ENCODE measurements around the gene RNF40.

Gene RNF40

DNA sequence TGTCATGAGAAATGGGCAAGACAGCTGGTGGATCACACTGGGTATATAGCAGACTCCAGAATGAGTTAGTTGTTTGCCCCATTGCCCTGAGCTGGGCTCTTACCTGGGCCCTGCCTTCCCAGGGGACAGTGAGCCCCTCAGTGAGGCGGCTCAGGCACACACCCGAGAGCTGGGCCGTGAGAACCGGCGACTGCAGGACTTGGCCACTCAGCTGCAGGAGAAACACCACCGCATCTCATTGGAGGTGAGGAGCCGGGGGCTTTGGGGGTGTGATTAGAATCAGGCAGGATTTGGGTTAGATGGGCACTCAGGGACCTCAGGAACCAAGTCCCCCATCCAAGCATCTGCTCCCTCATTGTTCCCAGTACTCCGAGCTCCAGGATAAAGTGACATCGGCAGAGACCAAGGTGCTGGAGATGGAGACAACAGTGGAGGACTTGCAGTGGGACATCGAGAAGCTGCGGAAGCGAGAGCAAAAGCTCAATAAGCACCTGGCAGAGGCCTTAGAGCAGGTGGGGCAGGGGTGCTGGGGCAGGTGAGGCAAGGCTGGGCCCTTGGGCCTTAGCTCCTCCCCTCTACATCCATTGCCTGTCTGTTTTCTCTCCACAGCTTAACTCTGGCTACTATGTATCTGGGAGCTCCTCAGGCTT, 2.8 kb downstream of the RNF40 start:
- DNase-seq, result no peak

DNA sequence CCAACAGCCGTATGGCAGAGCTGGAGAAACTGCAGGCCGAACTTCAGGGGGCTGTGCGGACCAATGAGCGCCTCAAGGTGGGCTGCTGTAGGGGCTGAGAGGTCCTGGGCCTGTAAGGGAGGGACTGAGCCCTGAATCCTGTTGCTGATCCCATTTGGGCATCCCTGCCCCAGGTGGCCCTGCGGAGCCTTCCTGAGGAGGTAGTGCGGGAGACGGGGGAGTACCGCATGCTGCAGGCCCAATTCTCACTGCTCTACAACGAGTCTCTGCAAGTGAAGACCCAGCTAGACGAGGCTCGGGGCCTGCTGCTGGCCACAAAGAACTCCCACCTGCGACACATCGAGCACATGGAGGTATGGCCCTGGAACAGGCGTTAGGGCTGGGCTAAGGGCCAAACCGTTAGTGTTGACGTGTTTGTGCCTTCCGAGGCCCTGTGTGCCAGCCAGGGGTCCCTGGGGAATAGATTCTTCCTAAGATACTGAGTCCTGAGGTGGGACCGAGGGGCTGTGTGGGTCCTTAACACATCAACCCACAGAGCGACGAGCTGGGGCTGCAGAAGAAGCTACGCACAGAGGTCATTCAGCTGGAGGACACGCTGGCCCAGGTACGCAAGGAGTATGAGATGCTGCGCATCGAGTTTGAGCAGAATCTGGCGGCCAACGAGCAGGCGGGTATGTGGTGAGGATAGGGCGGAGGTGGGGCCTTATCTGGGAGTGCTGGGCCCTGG, 4.2 kb downstream of the RNF40 start:
- DNase-seq, result no peak

DNA sequence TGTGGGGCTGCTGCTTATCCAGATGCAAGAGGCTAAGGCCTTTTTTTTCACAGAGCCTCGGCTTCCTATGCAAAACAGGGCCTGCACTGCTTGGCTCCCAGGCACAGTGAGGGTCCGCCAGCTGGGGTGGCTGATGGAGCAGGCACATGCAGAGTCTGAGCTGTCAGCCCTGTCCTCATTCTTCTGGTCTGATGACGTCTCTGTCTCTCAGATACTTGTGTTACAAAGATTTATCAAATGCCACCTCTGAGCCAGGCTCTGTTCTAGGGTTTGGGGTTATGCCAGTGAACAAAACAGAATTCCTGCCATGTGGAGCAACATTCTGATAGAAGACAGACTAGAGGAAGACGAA, 4.8 kb downstream of the RNF40 start:
- DNase-seq, result no peak

DNA sequence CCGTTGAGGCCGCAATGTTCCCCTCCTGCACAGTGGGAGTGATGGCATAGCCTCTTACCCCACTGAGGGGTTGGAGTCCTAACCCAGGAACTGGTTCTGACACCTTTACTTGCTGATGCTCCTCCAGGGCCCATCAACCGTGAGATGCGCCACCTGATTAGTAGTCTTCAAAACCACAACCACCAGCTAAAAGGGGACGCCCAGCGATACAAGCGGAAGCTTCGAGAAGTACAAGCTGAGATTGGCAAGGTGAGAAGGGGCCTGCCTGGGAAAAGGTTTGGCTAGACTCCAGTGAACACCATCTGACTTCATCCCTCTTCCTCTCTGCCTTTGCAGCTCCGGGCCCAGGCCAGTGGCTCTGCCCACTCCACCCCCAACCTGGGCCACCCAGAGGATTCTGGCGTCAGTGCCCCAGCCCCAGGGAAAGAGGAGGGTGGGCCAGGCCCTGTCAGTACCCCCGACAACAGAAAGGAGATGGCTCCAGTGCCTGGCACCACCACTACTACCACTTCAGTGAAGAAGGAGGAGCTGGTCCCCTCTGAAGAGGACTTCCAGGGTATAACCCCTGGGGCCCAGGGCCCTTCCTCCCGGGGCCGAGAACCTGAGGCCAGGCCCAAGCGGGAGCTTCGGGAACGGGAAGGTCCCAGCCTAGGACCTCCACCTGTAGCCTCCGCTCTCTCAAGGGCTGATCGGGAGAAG, 5.8 kb downstream of the RNF40 start:
- no peak for DNase-seq

DNA sequence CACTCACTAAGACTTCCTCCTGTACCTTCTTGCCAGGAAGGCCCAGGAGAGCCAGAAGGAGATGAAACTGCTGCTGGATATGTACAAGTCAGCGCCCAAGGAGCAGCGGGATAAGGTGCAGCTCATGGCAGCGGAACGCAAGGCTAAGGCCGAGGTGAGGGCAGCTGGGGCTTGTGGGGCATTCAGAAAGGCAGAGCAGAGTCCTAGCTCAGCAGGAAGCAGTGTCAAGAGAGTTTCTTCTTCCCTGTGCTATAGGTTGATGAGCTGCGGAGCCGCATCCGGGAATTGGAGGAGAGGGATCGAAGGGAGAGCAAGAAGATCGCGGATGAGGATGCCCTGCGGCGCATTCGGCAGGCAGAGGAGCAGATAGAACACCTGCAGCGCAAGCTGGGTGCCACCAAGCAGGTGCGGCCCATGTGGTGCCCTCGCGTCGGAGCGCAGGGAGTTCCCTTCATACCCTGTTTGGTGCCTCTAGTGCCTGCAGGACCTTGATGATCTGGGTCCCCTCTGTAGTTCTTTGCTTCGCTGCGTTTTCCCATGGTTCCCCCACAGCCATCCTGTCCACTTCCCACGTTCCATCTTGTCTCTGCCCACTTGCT, 6.6 kb downstream of the RNF40 start:
- DNase-seq, result no peak

DNA sequence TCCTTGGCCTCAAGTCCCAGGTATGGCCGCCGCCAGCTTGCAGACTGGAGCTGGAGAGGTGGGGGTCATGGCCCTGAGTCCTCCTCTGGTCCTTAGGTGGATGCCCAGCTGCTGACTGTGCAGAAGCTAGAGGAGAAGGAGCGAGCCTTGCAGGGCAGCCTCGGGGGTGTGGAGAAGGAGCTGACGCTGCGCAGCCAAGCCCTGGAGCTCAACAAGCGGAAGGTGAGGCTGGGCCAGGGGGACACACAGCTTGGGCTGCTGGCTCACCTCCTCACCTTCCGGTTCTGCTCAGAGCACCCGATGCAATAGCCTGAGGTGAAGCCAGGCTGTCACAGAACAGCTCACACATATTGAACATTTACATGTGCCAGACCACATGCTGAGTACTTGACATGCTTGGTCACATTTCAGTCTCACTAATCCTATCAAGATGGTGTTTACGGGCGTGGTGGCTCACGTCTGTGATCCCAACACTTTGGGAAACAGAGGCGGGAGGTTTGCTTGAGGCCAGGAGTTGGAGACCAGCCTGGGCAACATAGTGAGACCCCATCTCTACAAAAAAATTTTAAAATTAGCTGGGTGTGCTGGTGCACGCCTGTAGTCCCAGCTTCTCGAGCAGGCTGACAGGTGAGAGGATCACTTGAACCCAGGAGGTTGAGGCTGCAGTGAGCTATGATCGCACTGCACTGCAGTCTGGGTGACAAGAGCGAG, 7.4 kb downstream of the RNF40 start:
- DNase-seq, result no peak

DNA sequence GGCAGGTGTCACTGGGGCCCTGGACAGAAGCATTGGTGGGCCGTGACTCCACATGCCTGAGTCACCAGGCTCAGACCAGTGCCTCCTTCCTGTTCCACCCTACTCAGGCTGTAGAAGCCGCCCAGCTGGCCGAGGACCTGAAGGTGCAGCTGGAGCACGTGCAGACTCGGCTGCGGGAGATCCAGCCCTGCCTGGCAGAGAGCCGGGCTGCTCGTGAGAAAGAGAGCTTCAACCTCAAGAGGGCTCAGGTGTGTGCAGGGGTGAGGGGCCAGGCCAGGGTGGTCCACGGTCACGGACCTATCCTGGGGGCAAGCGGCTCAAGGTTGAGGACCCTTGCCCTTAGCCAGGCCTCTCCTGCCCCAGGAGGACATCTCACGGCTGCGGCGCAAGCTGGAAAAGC, 9.6 kb downstream of the RNF40 start:
- DNase-seq, result no peak

DNA sequence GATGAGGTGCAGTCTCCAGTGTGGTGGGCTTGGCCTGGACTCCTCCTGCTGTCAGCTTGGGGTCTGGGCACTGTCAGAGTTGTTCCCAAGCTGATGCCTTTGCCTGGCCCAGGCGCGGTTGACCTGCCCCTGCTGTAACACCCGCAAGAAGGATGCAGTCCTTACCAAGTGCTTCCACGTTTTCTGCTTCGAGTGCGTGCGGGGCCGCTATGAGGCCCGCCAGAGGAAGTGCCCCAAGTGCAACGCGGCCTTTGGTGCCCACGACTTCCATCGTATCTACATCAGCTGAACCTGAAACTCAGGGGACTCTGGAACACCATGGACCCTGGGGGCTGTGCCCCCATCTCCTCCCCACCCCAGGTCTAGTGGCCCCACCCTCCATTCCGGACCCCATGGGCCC, 11.7 kb downstream of the RNF40 start:
- no peak for DNase-seq

DNA sequence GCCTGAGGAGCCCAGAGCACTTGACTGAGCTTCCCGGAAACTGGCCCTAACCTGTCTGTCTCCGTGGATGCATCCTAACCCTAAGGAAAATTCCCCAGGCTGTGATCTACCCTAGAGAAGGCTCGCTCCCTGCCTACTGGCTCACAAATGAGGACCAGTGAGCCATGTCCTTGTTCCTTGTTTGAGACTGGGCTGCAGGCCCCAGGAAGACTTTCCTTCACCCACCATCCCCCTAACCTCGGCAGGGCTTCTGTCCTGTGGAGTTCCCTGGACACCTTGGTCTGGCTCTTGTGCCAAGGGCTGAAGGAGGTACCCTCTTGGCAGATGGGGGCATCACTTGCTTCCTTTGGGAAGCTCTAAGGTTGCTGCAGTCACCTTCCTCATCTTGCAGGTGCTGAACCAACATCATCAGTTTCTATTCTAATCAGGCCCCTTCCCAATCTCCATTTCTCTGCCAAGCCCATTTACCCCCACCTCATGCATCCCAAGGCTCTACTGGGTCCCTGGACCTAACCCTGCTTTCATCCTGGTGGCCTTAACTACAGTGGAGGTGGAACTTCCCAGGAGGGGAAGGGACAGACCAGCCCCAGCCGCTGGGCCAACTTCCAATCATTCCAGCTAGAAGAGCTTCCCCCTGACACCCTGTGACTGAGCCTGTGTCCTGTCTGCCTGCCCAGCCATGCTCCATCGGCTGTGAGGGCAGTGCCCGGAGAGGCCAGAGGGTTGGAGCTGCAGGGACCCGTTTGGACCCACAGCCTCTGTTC, 12.4 kb downstream of the RNF40 start:
- no peak for DNase-seq

DNA sequence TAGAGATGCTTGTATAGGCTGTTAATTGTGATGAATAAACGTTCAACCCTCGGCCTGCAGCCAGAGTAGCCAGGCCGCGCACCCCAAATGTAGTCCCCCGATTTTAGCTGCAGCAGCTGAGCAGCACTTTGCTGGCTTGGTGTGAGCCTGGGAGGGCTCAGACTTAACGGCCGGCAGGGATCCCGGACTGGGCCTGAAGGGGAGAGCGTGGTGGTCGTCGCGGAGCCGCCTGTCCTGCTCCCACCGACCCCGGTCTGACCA, 12.9 kb downstream of the RNF40 start:
- no peak for DNase-seq

DNA sequence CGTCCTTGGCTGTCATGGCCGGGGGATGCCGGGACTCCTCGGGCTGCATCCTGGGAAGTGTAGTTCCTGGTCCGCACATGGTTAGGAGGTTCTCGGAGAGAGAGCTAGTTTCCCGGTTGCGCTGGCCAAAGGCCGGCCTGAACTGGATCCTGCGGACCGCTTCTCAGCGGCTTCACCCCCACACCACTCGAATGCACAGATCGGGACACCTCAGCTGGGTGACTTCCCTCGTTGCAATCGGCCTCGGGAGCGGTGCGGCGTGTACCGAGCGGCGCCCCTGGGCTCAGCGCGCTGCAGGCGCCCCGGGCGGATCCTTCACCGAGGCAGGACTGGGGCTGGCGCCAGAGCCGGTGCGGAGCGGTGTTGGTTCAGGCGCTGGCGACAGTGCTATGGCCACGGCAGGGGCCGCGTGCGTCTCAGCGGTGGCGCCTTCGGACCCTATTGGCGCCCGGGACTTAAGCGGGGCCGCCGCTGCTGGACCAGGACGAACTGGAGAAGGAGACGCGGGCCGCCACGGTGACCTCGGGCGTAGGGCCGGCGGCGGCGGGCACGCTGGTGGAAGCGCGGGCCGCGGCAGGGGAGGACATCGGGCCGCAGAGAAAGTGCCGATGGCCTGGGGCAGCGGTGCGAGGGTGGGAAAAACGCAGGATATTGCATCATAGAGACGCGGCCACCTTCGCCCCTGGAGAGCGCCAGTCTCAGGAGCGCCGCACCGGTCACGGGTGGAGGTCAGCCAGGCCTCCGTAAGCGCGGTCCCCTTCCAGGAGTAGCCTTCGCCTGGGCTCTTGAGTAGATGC, 13.5 kb downstream of the RNF40 start:
- DNase-seq, result no peak

DNA sequence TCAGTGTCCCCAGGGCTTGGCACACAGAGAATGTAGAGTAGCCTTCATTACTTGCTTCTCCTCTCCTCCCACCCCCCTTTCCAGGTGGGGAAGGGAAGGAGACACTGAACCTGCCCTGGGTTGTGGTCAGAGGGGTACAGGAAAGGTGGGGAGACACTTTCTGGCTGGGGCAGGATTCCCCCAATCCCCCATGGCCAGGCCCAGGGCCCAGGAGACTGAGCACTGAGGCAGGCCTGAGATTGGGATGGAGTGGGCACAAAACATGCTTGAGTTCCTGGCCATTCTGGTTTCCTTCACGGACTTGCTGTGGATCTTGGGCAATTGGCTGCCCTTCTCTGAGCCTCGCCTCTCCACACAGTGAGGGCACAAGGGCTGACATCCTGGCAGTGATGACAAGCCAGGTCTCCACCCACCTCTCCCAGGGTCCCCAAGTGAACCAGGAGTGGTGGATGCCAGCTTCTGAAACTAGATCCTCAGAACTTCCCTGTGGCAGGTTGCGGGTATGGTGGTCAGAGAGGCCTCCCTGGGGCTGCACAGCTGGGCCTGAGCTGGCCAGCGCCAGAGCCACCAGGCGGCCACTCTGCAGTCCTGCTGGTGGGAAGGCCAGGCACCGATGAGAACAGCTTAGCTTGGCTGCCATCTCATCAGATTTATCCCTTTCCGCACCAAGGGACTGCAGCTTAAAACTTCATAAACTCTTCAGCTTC, 15.6 kb downstream of the RNF40 start:
- no peak for DNase-seq

DNA sequence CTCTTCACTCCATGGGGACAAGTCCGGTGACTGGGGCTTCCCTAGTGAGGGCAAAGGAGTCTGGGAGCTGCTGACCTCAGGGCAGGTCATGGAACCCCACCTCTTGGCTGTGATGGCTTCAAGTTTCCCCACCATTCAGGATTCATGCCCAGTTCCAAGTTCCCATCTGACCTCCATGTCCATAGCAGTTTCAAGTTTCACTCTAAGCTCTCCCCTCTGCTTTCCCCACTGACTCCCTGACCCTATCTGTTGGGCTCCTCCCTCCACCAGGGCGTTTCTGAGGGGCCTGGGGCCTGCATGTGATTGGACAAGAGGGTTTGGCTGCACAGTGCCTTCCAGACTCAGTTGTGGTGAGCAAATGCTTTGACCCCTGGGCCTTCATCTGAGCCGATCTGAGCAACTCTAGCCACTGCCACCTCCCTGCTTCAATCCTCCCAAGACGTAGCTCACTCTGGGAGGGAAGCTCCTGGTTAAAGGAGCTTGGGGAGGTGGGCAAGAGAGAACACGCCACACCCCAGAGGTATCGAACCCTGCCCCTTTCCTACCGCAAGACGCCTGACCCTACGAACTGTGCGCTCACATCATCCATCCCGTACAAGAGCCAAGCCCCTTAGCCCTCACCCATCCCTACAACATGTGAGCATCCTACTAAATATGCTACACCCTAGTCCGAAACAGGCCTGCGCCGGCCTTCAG, 16.6 kb downstream of the RNF40 start:
- no peak for DNase-seq

DNA sequence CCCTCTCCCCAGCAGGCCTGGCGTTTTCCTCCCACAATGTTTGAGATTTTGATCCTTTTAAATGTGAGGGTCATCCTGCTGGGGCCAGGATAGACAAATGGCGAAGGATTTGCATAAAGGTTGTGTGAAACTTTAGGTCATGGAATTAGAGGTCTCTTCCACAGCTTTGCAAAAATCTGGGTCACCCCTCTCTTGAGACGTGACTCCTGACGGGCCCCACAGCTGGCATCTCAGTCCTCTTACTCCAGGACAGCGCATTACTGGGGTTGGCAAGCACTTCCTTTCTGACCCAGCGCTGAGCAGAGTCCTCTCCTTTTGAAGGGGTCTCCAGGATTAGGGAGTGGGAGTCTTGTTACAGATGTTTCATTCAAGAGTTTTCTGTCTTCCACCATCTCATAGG, 17.5 kb downstream of the RNF40 start:
- DNase-seq, result no peak

DNA sequence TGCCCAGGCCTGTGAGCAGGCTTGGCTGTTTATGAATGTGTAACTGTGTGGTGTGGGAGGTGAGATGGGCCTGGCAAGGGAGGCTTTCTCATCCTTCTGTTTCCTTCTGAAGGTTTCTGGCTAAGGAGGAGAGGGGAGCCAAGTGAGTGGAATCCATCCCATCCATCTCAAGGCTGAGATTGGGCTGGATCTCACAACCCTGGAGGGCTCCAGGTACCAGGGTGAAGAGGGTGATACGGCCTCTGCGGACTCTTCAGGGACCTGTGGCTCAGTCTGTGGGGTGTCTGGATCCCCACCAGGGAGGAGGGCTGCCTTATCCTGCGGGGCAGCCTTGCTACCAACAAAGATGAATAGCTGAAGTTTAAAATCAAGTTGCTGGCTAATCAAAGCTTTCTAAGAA, 17.9 kb downstream of the RNF40 start:
- no peak for DNase-seq

DNA sequence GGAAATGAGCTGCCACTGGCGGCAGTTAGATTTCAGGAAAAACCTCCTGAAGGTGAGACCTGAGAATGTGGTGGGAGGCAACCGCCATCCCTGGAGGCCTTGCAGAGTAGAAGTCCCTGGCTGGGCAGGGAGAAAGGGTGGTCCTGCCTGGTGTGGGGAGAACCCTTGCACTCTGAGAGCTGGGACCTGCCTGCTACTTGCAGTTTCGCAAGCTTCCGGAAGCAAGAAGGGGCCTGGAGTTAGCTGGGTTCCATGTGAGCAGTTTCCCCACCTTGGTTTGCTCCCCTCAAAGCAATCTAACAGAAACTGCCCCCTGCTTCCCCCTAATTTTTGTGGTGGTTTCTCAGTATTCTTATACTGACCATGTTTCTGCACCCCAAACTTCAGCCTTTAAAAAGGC, 18.4 kb downstream of the RNF40 start:
- DNase-seq, result no peak

DNA sequence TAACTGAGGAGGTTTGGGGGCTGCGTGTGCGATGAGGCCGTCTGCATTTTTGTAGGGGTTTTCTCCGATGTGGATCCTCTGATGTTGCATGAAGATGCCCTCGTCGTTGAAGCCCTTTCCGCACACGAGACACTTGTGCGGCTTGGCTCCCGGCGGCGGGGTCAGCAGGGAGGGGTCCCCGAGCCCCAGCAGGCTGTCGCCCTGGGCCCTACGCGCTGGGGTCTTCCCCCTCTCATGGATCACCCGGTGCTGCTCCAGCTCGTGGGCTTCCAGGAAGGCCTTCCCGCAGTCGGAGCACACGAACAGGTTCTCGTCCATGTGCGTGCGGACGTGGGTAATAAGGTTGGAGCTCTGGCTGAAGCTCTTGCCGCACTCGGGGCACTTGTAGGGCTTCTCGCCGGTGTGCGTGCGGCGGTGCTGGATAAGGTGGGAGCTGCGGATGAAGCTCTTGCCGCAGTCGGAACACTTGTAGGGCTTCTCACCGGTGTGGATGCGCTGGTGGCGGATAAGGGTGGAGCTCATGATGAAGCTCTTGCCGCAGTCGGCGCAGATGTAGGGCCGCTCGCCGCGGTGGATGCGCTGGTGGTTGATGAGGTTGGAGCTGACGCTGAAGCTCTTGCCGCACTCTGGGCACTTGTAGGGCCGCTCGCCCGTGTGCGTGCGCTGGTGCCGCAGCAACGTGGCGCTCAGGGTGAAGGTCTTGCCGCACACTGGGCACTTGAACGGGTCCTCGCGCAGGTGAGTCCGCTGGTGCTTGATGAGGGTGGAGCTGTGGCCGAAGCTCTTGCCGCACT, 20.6 kb downstream of the RNF40 start:
- DNase-seq, result no peak

DNA sequence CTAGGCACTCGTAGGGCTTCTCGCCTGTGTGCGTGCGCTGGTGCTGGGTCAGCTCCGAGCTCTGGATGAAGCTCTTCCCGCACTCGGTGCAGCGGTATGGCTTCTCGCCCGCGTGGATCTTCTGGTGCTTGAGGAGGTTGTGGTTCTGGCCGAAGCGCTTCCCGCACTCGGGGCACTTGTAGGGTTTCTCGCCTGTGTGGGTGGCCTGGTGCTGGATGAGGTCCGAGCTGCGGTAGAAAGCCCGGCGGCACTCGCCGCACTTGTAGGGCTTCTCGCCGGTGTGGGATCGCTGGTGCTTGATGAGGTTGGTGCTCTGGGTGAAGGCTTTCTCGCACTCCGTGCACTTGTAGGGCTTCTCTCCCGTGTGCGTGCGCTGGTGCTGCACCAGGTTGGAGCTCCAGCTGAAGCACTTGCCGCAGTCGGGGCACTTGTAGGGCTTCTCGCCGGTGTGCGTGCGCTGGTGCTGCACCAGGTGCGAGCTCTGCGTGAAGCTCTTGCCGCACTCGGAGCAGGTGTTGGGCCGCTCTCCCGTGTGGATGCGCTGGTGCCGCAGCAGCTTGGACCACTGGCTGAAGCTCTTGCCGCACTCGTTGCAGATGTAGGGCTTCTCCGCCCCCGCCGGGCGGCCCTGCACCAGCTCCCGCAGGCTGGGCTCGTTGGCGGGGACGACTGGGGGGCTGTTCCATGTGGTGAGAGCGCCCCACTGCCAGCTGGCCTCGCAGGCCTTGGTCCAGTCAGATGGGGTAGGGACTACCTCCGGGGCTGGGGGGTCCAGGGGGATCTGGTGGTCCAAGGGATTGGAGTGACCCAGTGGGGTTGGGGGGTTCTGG, 21.4 kb downstream of the RNF40 start:
- DNase-seq, result no peak

DNA sequence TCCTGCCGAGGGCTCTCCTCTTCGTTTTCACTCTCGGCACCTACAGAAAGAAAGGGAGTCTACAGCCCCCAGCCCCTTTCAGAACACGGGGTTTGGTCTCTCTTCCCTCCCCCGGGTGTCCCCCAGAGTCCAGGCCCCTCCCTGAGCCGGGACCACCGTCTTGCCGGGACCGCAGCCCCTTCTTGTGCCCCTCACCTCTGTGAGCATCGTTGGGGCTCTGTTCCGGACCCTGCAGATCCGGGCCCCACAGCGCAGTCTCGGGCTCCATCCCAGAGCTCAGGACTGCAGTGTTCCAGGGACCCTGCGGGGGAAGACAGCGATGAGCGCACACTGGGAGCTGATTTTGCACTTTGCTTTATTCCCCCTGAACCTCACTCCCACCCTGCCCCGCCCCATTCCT, 22.1 kb downstream of the RNF40 start:
- no peak for DNase-seq
